B cell (primary cell): ENCODE results near the gene DGKB. TPM values are rescaled to one million over a fixed set of nuclear protein-coding genes. Genes with fewer than 3 reads are reported as not detected.

Experiments
- ATAC-seq: fragments of 200-7000 bp; cut with Tn5 transposase; one replicate; pipeline ENCODE4 v1.10.0; 2021; ENCODE audit warnings: low read depth, mild to moderate bottlenecking, moderate number of reproducible peaks, moderate library complexity
- CTCF ChIA-PET: fragments of 350-600 bp; sonication (Branson Sonifier 250); formaldehyde crosslinking; loops from one replicate; lab custom pipeline; 2021; ENCODE audit warnings: antibody characterized with exemption, inconsistent platforms; lab: Charles Lee
- POLR2A ChIA-PET: fragments of 350-600 bp; sonication (Branson Sonifier 250); formaldehyde crosslinking; loops from one replicate; lab custom pipeline; 2021; ENCODE audit warnings: antibody characterized with exemption; lab: Charles Lee
- DNase-seq: peaks from one replicate; pipeline ENCODE4 v3.0.0; 2013
- H2AFZ ChIP-seq: 2 replicates; pipeline ENCODE4 v1.6.1; 2012; ENCODE audit warnings: mild to moderate bottlenecking, low read depth, low read length; ENCODE audit not compliant: insufficient read depth, poor library complexity, severe bottlenecking
- H3K27ac ChIP-seq, 2 donors: 1 replicate in 1 of 2; 2 replicates in 1 of 2; pipeline ENCODE4 v1.5.1; 2012 to 2013; ENCODE audit warnings: low read length in 2 of 2, mild to moderate bottlenecking in 2 of 2, moderate library complexity in 1 of 2
- H3K27me3 ChIP-seq, 4 experiments: fragments of 200-600 bp in 1 of 4; sonication (generic) in 1 of 4; replicated peaks in 1 of 4; 1 replicate in 2 of 4; 2 replicates in 2 of 4; pipeline versions ENCODE4 v1.6.1 to v1.7.0; 2013 to 2016; ENCODE audit warnings: low read length in 3 of 4, mild to moderate bottlenecking in 2 of 4, mixed read lengths in 1 of 4, moderate library complexity in 1 of 4; ENCODE audit not compliant: insufficient read depth in 4 of 4, control insufficient read depth in 3 of 4; ENCODE audit errors: control extremely low read depth in 1 of 4
- H3K36me3 ChIP-seq, 2 experiments: replicated peaks in 1 of 2; 1 replicate in 1 of 2; 2 replicates in 1 of 2; pipeline versions ENCODE4 v1.6.1 to v1.7.1; 2013; ENCODE audit warnings: low read length in 1 of 2; ENCODE audit not compliant: insufficient read depth in 2 of 2, control insufficient read depth in 1 of 2; ENCODE audit errors: control extremely low read depth in 1 of 2, extremely low read depth in 1 of 2
- H3K4me1 ChIP-seq, 2 donors: fragments of 200-600 bp in 1 of 2; sonication (generic) in 1 of 2; 1 replicate in 1 of 2; 2 replicates in 1 of 2; pipeline versions ENCODE4 v1.5.1 to v1.6.1; 2013 to 2017; ENCODE audit warnings: low read length in 2 of 2; ENCODE audit not compliant: control insufficient read depth in 2 of 2, insufficient read depth in 2 of 2
- H3K4me2 ChIP-seq: replicated peaks from 2 replicates; pipeline ENCODE3; 2012; ENCODE audit warnings: mild to moderate bottlenecking, low read depth, low read length; ENCODE audit not compliant: poor library complexity, severe bottlenecking
- H3K4me3 ChIP-seq, 5 experiments: fragments of 200-600 bp in 1 of 5; sonication (generic) in 1 of 5; 1 replicate in 3 of 5; 2 replicates in 2 of 5; pipeline versions ENCODE4 v1.5.1 to v1.7.0; 2011 to 2016; ENCODE audit warnings: low read length in 4 of 5, mild to moderate bottlenecking in 4 of 5, low read depth in 2 of 5, control low read depth in 1 of 5, moderate library complexity in 1 of 5; ENCODE audit not compliant: insufficient read depth in 1 of 5; ENCODE audit errors: control extremely low read depth in 1 of 5, extremely low read depth in 1 of 5
- H3K79me2 ChIP-seq: fragments of 200-600 bp; sonication (generic); one replicate; pipeline ENCODE4 v1.6.0; 2016; ENCODE audit warnings: low read length; ENCODE audit not compliant: control insufficient read depth, insufficient read depth
- H3K9ac ChIP-seq: fragments of 200-600 bp; sonication (generic); 2 replicates; pipeline ENCODE4 v1.6.1; 2017; ENCODE audit warnings: mild to moderate bottlenecking, low read length, moderate library complexity
- H3K9me3 ChIP-seq, 3 donors: one replicate each; pipeline versions ENCODE4 v1.6.1 to v1.7.1; 2013; ENCODE audit warnings: low read length in 2 of 3; ENCODE audit not compliant: control insufficient read depth in 2 of 3, insufficient read depth in 1 of 3; ENCODE audit errors: control extremely low read depth in 1 of 3
- H4K20me1 ChIP-seq: 2 replicates; pipeline ENCODE4 v1.6.0; 2012; ENCODE audit warnings: mild to moderate bottlenecking, low read length; ENCODE audit not compliant: insufficient read depth, control insufficient read depth, poor library complexity, severe bottlenecking
- H3K27ac Mint-ChIP-seq: one replicate; pipeline ENCODE4 v1.8.0; 2021; ENCODE audit warnings: mixed read lengths
- H3K27me3 Mint-ChIP-seq: one replicate; pipeline ENCODE4 v1.8.0; 2021; ENCODE audit warnings: mixed read lengths
- H3K4me1 Mint-ChIP-seq: one replicate; pipeline ENCODE4 v1.8.0; 2021; ENCODE audit warnings: mixed read lengths
- H3K4me3 Mint-ChIP-seq: one replicate; pipeline ENCODE4 v1.8.0; 2021; ENCODE audit warnings: mixed read lengths
- H3K9me3 Mint-ChIP-seq: one replicate; pipeline ENCODE4 v1.8.0; 2022; ENCODE audit warnings: mixed read lengths; ENCODE audit not compliant: insufficient read depth
- EZH2 ChIP-seq: IDR thresholded peaks from 2 replicates; pipeline ENCODE4 v1.6.1; 2012; ENCODE audit warnings: borderline replicate concordance, low read depth, mild to moderate bottlenecking, moderate library complexity, low read length; ENCODE audit not compliant: insufficient read depth, poor library complexity, severe bottlenecking
- WGBS: methylation state at CpG from one replicate; pipeline ENCODE4 v1.1.5; 2013; ENCODE audit warnings: missing lambda C conversion rate; ENCODE audit not compliant: insufficient coverage; 5-methylcytosine and 5-hydroxymethylcytosine counted together
- intact Hi-C: fragments of 100-400 bp; cut with micrococcal nuclease; formaldehyde crosslinking; loops from one replicate; pipeline ENCODE4 v1.10.0; 2022
- polyA plus RNA-seq: library from polyadenylated mRNA; depleted of rRNA; stranded (reverse); fragments of >200 nt; gene quantifications from 2 replicates; pipeline ENCODE4 v1.2.3, GENCODE V29; 2012
- total RNA-seq, 2 donors: library from RNA; stranded (reverse); fragments of 120-200 nt in 1 of 2; gene quantifications; 1 replicate in 1 of 2; 2 replicates in 1 of 2; pipeline versions ENCODE4 v1.2.3 to v1.2.4, GENCODE V29; 2013 to 2022
- TF ChIP-seq, protein P1 (sequence below): fragments of 200-600 bp; IDR thresholded peaks from one replicate; pipeline ENCODE4 v1.8.0; 2022; ENCODE audit warnings: antibody characterized with exemption, mild to moderate bottlenecking

Gene DGKB
- total and polyA plus RNA-seq, 2 donors (not counting 1 experiment from before 2014, with no cell fraction given): not detected

DNA sequence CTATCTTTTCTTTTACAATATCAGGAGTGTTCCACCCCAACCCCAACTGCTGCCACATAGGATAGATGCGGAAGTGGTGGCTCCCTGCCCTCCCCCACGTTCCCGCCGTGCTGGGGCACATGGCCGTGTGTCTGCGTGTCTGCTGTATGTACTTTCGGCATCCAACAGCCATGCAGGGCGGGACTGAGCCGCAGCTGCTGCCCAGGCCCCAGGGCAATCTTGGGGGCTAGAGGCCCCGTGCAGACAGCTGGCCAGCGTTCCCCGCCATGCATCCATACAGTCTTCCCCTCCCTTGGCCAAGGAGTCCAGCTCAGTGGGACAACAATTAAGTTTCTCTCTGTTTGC lies 162.7 kb downstream of the DGKB start:
- no peak for ATAC-seq
- H2AFZ ChIP-seq: no peak overlapping the region
- POLR2A ChIA-PET: no interaction called here
- no peak overlapping the region for H3K4me2 ChIP-seq
- H4K20me1 ChIP-seq: no peaks in the 10 kb centered on the region
- WGBS: 89% methylated on average over 9 of the region's 12 CpGs
- TF ChIP-seq, protein P1, sequence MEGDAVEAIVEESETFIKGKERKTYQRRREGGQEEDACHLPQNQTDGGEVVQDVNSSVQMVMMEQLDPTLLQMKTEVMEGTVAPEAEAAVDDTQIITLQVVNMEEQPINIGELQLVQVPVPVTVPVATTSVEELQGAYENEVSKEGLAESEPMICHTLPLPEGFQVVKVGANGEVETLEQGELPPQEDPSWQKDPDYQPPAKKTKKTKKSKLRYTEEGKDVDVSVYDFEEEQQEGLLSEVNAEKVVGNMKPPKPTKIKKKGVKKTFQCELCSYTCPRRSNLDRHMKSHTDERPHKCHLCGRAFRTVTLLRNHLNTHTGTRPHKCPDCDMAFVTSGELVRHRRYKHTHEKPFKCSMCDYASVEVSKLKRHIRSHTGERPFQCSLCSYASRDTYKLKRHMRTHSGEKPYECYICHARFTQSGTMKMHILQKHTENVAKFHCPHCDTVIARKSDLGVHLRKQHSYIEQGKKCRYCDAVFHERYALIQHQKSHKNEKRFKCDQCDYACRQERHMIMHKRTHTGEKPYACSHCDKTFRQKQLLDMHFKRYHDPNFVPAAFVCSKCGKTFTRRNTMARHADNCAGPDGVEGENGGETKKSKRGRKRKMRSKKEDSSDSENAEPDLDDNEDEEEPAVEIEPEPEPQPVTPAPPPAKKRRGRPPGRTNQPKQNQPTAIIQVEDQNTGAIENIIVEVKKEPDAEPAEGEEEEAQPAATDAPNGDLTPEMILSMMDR: no peak
- peaks cover 9% of the 10 kb centered on the region for H3K9me3 Mint-ChIP-seq
- intact Hi-C loops: no loop called here
- no peak overlapping the region for H3K27ac Mint-ChIP-seq
- no peak overlapping the region for H3K4me3 Mint-ChIP-seq
- no peaks in the 10 kb centered on the region for H3K4me1 Mint-ChIP-seq
- H3K4me1 ChIP-seq: no peaks in the 10 kb centered on the region
- H3K9me3 ChIP-seq: peaks cover 0 to 11% (median 7%) of the 10 kb centered on the region in 3 donors
- no peak for DNase-seq
- no peaks in the 10 kb centered on the region for H3K36me3 ChIP-seq
- H3K79me2 ChIP-seq: no peaks in the 10 kb centered on the region
- CTCF ChIA-PET: no interaction called here
- no peak overlapping the region for H3K27ac ChIP-seq
- H3K9ac ChIP-seq: no peak overlapping the region
- no peak overlapping the region for H3K4me3 ChIP-seq
- H3K27me3 ChIP-seq: no peaks in the 10 kb centered on the region
- no peaks in the 10 kb centered on the region for H3K27me3 Mint-ChIP-seq

DNA sequence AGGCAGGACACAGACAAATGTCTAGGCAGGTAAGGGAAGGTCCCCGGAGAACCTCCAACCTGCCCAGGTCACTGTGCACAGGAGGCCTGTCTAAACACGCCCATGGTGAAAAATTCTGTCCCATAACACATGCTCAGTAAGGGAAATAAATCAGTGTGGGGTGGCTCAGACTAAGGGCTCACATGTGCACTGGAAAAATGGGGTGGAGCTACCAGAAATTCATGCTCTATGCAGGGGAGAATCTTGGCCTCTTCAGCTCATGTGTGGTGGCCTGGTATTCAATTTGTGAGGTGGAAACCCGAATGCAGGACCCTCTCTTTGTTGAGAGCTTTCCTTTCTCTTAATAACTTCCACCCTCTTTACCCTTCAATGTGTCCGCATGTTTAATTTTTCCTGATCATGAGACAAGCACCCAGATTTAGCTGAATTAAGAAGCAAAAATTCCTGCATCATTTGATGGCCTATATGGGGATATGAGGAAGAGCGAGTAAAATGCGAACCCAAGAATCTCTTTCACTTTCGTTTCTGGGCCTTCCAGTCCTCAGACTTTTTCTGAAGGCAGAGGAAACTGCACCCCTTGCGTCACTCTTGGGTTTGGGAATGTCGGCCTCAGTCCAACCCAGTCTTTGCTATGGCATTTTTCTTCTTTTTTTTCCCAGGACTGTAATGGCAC lies 163.2 kb downstream of the DGKB start:
- ATAC-seq (no peak), DNase-seq (no peak)
- 82% methylated on average over 3 of the region's 9 CpGs for WGBS
- ChIA-PET POLR2A (no interaction called here), CTCF (no interaction called here)
- Histone ChIP-seq H3K79me2 (no peaks in the 10 kb centered on the region), H4K20me1 (no peaks in the 10 kb centered on the region), H3K4me3 (no peak overlapping the region), H3K36me3 (no peaks in the 10 kb centered on the region), H3K4me1 (no peaks in the 10 kb centered on the region), H3K27me3 (no peaks in the 10 kb centered on the region), H2AFZ (no peak overlapping the region), H3K4me2 (no peak overlapping the region), H3K27ac (no peak overlapping the region), H3K9ac (no peak overlapping the region), H3K9me3 (peaks cover 0 to 11% (median 9%) of the 10 kb centered on the region in 3 donors)
- Mint-ChIP-seq H3K4me1 (no peaks in the 10 kb centered on the region), H3K27me3 (no peaks in the 10 kb centered on the region), H3K9me3 (peaks cover 9% of the 10 kb centered on the region), H3K27ac (no peak overlapping the region), H3K4me3 (no peak overlapping the region)
- intact Hi-C loops: no loop called here
- TF ChIP-seq, protein P1: no peak
- TF ChIP-seq EZH2: no peak
